HuH-7 (cell line): ENCODE data around the gene LYZ.

ENCODE experiments used
- DNase-seq: peaks from one replicate; pipeline ENCODE4 v3.0.0; 2011; ENCODE audit warnings: low spot score

Gene LYZ

GRCh38 chr12:69388371-69388770, 40.2 kb downstream of the LYZ start:
- no peak for DNase-seq

GRCh38 chr12:69389831-69390230, 41.6 kb downstream of the LYZ start:
- no peak for DNase-seq

- no peak for DNase-seq
These were observed 44.2 kb downstream of the LYZ start for GRCh38 chr12:69392179-69392928.

GRCh38 chr12:69396041-69396440, 47.9 kb downstream of the LYZ start:
- no peak for DNase-seq

- no peak for DNase-seq
These were observed 48.8 kb downstream of the LYZ start for GRCh38 chr12:69396963-69397362.

- DNase-seq, result no peak
These were observed 49.8 kb downstream of the LYZ start for GRCh38 chr12:69397978-69398377.

GRCh38 chr12:69401940-69402339, 53.8 kb downstream of the LYZ start:
- DNase-seq, result no peak
